Stimulated activated CD4-positive, alpha-beta T cell treated with anti-CD3 and anti-CD28 coated beads, Interleukin-1b, Interleukin-23, amount 100 ng/mL, for 48 hours (primary cell): ENCODE results near the gene ABCD4.
"Not testable (repeated sequence)": the region's sequence is repeated elsewhere in the genome, so short reads cannot be mapped to it uniquely, and the experiment has no call there.

Experiments used
- DNase-seq: peaks from one replicate; pipeline ENCODE4 v3.0.0-alpha.2; 2020

The ABCD4 gene

DNA sequence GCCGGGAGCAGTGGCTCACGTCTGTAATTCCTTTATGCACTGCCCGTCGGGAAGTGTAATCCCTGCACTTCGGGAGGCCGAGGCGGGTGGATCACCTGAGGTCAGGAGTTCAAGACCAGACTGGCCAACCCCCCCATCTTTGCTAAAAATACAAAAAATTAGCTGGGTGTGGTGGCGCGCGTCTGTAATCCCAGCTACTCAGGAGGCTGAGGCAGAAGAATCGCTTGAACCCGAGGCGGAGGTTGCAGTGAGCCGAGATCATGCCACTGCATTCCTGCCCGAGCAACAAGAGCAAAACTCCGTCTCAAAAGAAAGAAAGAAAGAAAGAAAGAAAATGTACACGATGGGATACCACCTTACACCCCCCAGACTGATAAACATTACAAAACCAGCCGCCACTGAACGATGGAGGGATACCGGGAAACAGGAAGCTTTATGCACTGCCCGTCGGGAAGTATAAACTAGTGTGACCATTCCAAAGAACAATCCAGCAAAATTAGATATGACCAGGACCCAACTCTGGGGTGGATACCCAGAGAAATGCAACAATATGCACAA, 1.1 kb downstream of the ABCD4 start:
- no peak for DNase-seq

DNA sequence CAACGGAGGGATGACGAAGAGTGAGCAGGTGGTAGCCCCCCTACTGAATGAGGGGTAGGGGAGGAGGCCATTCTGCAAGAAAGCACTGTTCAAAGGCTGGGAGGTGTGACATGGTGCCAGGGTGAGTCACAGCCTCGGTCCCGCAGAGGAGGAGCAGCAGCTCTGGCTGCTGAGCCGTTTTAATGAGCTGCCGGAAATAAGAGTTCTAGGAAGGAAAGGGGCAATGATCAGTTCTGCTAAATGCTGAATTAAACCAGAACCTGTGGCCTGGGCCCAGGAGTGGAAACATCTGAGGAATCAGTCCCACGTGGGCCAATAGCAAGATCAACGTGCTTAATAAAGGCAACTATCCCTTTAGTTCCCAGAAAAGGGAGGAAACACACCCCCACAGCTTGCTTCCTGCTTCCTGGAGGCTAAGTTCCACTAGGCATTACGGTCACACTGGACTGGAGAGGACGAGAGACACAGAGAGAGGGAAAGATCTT, 3.6 kb downstream of the ABCD4 start:
- DNase-seq: peak; percentile 25

DNA sequence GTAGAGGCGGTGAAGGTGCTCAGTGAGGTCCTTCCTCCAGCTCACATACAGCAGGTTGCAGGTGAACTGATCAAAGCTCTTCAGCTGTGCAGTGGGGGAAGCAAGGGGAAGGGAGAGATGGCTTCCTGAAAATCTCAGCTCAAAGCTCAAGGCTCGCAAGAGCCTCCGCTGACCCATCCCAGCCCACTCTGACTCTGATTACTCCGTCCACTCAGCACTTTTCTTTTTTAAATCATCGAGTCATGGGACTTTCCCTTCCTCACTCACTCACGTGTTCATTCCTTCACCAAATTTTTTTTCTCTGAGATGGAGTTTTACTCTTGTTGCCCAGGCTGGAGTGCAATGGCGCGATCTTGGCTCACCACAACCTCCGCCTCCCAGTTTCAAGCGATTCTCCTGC, 4.7 kb downstream of the ABCD4 start:
- no peak for DNase-seq

DNA sequence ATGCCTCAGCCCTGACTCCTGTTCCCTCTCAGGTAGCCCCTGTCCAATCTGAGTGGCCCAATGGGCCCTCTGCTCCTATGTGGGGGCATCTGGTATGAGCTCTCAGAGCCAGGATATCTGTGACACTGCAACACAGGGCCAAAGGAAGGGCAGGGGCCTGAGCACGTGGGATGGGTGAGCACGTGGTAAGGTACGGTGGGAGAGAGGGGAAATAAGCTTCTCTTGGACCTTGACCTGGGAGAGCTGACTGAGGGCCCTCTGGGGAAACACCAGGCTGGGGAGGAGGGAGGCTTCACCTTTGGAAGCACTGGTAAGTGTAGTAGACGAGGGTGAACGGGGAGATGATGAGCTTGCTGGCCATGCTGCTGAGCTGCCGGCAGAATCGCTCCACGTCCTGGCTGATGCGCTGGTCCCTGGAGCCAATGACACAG, 6.7 kb downstream of the ABCD4 start:
- DNase-seq: no peak

DNA sequence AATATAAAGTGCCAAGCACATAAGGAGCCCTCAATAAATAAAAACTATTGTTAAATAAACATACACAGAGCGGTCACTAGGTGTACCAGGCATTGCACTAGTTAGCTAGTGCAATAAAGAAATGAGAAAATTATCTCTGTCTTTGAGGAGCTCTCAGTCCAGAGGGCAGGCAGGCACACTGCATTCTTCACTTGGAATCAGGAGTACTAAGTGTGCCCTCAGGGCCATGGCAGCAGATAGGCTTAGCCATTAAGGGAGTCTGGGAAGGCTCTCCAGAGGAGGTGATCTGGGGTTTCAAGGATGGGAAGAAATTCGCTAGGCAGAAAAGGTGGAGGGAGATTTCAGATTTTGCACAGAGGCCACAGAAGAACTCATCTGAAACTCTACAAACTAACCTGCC, 9.1 kb downstream of the ABCD4 start:
- DNase-seq: no peak

DNA sequence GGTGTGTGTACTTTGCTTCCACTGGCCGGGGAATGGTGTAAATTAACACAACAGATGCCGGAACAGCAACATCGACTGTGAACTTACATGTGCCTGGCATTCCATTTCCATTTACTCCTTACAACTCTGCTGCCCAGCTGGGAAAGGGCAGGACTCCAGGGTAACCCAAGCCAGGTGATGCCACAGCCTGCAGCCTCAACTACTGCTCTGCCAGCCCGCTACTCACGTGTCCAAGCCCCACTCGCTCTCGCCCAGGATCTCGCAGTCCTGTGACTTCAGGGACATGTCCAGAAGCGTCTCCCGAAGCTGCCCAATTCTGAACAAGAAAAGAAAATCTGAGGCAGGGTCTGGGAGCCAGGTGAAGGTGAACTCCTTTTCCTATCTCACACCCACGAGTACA, 10.7 kb downstream of the ABCD4 start:
- no peak for DNase-seq

DNA sequence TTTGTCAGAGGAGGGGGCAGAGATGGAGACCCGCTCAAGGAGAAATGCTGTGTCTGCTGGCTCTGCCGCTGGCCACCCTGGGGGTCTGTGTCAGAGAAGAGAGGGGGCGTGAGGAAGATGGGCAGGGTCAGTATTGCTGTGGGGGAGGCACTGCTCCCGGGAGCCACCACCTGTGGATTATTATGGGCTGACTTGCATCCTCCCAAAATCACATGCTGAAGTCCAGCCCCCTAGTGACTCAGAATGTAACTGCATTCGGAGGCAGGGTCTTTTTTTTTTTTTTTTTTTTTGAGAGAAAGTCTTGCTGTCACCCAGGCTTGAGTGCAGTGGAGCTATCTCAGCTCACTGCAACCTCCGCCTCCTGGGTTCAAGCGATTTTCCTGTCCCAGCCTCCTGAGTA, 12.3 kb downstream of the ABCD4 start:
- no peak for DNase-seq

DNA sequence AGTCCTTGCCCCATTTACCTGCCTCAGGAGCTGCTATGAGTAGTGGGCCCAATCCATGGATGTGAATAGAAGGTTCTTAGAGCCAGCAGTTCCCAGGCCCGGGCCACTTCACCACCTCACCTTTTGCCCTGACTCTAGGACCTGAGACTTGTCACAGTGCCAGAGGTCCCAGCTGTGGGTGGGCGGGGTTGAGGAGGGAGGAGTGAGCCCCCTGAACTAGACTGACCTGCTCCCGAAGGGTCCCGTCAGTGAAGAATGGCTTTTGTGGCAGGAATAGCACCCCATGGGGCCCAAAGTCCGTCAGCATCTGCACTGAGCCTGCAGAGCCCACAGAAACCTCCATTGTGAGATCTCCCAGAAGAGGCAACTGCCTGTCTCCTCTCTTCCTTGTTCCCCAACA, 12.9 kb downstream of the ABCD4 start:
- DNase-seq: no peak

DNA sequence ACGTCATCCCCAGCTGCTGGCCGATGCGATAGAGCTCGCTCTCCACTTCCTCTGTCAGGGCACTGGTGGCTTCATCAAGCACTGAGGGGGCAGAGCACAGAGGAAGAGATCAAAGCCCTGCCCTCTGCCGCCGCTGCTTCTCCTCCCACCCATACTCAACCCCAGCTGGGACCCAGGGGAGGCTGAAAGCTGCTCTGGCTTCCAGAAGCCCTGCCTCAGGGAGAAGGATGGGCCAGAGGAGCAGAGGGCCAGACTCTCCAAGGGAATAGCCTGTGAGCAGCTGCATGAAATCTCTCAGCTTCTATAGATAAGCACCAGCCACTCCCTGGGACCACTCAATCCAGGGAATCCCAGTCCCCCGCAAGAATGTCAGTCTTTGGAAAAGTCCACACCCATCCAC, 16.0 kb downstream of the ABCD4 start:
- DNase-seq: no peak

DNA sequence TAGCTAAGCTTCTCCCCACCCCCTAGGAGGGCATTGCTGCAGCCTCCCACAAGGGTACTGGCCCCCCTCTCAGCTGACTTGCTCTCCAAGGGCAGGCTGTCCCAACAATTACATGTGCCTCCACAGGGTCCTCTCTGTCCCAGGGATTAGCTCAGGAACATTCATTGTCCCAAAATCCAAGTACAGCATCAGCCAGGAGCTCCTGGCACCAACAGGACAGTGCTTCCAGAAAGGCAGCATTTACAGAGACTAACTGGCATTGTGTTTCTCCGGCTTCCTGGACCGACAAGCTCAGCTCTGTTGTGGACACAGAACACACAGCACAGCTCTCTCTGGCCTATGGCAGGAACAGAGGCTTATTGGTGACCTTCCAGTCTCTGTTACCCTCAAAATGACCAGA, 21.7 kb downstream of the ABCD4 start:
- no peak for DNase-seq

DNA sequence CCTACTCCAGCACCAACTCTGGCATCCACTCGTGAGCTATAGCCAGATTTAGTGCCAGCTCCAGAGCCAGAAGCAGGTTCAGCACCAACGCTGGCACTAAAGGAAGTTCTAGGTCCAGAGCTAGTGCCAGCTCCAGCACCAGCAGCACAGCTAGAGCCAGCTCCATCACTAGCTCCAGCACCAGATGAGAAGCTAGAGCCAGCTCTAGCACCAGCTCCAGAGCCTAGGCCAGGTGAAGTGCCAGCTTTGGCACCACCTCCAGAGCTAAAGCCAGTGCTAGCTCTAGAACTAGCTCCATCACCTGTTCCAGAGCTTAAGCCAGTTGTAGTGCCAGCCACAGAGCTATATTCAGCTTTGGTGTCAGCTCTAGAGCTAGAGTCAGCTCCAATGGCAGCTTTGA, 24.7 kb downstream of the ABCD4 start:
- DNase-seq: no peak

DNA sequence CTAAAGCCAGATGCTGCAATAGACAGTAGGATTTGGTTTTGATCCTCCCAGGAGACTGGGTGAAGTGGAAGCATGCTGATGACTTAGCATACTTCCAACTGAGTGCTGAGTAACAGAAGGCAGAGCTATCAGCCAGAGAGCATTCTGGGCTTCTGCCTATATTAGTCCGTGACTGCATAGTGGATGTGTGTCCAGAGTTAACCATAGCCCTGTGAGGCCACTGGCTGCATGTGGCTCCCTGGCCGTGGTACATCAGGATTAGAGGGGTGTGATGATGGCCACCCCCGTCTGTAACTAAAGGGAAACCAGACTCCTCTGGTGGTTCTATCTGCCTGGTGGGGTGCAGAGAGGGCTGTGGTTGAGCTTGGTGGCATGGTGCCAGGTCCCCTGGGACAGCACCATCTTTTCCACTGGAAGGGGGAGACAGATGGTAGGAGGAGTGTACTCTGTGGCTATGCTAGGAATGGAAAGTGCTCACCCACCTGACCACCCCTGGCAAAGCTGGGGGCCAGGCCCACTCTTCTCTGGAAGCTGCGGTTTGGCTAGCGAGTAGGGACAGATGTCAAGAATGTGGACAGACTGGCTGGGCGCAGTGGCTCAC, 27.4 kb downstream of the ABCD4 start:
- DNase-seq: no peak

DNA sequence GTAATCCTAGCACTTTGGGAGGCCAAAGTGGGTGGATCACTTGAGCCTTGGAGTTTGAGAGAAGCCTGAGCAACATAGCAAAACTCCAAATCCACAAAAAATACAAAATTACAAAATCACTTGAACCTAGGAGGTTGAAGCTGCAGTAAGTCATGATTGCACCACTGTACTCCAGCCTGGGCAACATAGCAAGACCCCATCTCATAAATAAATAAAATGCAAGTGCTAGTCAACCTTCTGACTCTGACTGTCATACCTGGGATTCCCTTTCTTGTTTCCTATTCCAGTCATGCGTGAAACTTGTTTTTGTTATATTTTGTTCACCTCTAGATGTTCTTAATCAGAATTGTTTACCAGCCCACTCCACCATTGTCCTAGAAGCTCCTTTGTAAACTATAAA, 31.4 kb downstream of the ABCD4 start:
- DNase-seq: no peak

DNA sequence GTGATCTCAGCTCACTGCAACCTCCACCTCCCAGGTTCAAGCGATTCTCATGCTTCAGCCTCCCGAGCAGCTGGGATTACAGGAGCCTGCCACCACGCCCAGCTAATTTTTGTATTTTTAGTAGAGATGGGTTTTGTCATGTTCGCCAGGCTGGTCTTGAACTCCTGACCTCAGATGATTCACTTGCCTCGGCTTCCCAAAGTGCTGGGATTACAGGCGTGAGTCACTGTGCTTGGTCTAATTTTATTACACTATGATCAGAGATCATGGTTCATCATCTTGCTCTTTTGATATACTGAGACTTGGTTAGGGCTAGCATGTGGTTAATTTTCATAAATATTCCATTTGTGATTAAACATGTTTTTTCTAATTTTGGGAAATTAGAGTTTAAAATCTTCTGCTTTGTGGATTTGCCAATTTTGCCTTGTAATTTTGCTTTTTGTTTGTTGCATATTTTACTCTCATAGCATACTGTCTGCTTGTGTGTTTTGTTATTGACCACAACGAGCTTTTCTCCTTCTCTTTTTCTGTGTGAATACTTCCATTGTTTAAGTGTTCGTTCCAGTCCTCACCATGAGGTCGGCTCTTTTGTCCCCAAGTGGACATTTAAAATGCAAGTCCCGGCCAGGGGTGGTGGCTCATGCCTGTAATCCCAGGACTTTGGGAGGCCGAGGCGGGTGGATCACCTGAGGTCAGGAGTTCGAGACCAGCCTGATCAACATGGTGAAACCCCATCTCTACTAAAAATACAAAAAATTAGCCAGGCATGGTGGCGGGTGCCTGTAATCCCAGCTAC, 32.2 kb downstream of the ABCD4 start:
- DNase-seq: not testable (repeated sequence)

DNA sequence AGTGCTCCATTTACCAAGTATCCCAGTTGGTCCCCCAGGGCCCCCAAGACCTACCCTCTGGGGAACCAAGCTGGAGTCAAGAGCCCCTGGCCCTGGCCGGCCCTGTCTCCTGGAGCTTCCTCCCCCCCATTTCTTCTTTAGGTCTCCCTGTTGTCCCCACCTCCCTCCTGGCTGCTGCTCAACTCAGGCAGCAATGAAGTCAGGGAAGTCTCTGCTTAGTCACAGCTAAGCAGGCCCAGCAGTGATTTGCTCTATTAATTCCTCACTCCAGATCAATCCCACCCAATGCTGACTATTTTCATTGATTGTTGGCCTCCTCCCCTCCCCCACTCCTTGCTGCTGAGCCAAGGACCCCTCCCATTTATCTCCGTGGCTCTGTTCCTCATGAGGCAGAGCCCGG, 35.1 kb downstream of the ABCD4 start:
- DNase-seq: no peak

DNA sequence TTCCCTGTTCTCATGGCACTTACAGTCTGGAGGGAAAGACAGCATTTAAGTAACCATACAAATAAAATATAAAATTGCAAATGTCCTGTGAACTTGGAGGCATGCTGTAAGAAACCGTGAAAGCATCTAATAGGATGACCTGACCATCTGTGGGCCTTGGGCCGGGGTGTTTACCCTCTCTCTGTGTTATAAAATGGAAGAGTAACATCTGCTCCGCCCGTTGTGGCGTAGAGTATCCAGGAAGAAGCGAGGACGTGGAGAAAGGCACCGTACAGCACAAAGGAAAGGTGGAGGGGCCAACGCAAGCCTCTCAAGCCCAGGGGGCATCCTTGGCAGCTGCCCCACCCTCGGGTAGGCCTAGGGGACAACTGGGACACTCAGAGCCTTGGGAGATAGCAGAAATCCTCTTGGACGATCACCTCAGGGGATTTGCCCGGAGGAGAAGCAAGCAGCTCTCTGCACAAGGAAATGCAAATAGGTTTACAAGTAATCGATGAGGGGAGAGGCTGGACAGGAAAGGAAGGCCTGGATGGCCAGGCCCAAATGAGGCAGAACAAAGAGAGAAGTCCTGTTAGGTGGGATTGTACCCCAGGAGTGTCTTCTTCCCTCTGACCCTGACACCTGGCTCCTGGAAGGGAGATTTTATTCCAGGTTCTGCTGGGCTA, 37.3 kb downstream of the ABCD4 start:
- DNase-seq: no peak

DNA sequence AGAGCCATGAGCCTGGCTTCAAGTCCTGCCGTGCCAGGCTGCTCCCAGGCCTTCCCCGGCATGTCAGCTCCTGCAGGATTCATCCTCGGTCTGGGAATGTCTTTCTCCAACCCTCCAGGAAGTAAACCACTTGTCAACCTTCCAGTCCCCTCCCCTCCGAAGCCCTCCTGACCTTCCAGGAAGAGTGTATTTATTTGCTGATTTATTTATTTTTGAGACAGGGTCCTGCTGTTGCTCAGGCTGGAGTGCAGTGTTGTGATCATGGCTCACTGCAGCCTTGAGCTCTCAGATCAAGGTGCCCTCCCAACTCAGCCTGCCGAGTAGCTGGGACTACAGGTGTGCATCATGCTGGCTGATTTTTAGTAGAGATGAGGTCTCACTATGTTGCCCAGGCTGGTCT, 38.8 kb downstream of the ABCD4 start:
- no peak for DNase-seq

DNA sequence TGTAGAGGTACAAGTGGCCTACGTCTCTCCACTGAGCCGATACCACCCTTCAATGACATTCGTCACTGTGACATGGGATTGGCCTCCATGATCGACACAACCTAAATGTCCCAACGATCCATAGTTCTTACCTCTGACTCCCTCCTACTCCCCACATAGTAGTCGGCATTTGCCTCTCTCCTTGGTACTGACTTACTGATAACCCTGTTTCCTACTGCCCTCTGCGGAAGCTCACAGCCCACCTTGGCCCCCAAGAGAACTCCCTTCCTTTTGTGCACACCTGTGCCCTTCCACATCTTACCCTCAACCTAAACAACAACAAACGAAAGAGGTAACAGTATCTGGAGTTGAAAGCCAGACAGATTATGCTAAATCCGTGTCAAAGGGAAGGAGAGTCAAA, 39.6 kb downstream of the ABCD4 start:
- no peak for DNase-seq

DNA sequence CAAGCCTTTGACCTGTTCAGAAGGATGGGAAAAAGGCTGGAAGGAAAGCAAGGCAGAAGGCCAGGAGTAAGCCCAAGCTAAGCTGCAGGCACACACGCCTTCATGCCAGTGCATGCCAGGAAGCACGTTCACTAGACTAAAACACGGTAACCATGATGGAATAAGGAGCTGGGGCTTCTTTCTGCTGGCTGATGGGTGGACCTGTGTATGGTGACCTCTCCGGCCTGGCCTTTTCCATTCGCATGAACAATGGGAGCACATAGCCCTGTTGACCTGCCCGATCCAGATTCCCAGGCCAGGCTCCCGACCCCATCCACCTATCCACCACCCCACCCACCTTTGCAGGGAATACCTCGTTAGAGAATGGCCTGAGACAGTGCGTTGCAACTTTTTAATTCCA, 40.7 kb downstream of the ABCD4 start:
- no peak for DNase-seq

DNA sequence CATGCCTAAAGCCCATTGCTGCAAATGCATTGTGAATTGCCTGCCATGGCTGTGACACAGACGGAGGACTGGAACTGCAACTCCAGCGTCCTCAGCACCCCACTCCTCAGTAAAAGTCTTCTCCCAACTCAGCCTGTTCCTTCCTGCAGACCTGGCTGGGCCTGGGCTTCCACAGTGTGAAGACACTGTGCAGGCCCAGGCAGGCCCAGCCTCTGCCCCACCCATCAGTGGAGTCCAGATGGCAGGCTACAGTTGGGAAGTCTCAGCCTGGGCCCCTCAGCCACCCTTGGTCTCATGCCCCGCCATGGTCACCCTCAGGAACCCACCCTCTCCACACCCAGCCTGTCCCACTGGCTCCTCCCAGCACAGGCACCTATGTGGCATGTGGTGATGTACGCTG, 41.4 kb downstream of the ABCD4 start:
- DNase-seq: no peak

DNA sequence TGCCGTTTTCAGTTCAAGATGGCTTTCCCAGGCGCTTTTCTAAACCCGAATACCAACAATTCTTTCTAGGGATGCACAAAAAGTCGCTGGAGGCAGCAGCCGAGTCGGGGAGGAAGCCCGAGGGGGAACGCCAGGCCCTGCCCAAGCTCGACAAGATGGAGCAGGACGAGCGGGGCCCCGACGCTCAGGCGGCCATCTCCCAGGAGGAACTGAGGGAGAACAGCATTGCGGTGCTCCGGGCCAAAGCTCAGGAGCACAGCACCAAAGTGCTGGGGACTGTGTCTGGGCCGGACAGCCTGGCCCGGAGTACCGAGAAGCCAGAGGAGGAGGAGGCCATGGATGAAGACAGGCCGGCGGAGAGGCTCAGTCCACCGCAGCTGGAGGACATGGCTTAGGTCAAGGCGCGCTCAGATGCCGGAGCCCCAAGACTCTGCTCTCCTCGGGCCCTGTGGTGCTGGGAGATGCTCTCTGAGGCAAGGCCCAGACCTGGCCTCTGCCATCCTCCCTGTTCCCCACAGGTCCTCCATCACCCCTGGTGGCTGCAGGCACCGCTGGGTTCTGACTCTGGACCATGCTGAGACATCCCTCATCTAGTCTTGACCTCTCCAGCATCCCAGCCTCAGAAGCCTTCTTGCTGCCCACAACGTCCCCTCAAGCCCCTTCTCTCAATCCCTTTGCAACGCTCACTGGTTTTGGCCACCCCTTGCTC, 42.1 kb downstream of the ABCD4 start:
- DNase-seq: no peak

DNA sequence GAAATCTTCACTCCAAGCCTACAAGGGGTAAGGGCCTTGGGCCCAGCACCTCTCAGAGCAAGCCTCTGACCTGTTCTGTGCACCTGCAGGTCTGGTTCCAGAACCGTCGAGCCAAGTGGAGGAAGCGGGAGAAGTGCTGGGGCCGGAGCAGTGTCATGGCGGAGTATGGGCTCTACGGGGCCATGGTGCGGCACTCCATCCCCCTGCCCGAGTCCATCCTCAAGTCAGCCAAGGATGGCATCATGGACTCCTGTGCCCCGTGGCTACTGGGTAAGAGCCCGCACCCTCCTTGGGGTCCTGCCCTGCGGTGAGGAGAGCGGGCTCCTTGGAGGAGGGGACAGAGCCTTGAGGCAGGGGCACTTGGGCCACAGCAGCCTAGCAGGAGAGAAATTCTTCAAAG, 43.2 kb downstream of the ABCD4 start:
- DNase-seq: no peak

DNA sequence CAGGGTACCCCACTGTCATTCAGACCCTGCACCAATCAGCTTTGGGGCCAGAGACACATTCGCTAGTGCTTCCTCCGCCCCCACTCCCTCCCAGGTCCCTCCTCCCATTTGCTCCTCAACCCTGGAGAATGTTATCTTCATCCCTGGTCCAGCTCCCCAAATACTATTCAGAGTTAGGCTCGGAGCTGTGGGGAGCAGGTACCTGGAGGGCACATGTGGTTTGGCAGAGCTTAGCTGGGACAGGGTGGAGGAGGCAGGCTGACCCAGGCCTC, 44.0 kb downstream of the ABCD4 start:
- DNase-seq: no peak
